H1 (cell line): Measurements from ENCODE around the gene IZUMO2. TPM values are rescaled to one million over a fixed set of nuclear protein-coding genes. Genes with fewer than 3 reads are reported as not detected.

Source experiments
- polyA plus RNA-seq, 7 experiments: library from polyadenylated mRNA; depleted of rRNA in 3 of 7; stranded (reverse) in 5 of 7; unstranded in 2 of 7; fragments of >200 nt in 5 of 7; fragments of 200-250 nt in 2 of 7; gene quantifications; 1 replicate in 5 of 7; 2 replicates in 1 of 7; 4 replicates in 1 of 7; pipeline versions ENCODE4 v1.2.1 to v1.2.3, GENCODE V29; 2011 to 2013; ENCODE audit warnings: missing spikeins in 2 of 7, mixed read lengths in 2 of 7
- total RNA-seq: library from RNA; stranded (reverse); fragmentation: NEBNext Ultra II Directional; extraction: Animal tissue kit (Norgen Biotek cat#: 25700); gene quantifications from 2 replicates; pipeline ENCODE4 v1.2.1, GENCODE V29; 2021
- TF ChIP-seq, protein P1 (sequence below): fragments of 300-600 bp; sonication (generic); IDR thresholded peaks from 2 replicates; pipeline ENCODE4 v1.7.1; 2012; ENCODE audit warnings: low read length, moderate library complexity, mild to moderate bottlenecking, inconsistent platforms; ENCODE audit not compliant: insufficient replicate concordance

IZUMO2 gene
- total and polyA plus RNA-seq, 2 of the 8 experiments (the other 6 are each of a cell fraction or from before 2014, with no cell fraction given), result 1.7 to 1.9 TPM

DNA sequence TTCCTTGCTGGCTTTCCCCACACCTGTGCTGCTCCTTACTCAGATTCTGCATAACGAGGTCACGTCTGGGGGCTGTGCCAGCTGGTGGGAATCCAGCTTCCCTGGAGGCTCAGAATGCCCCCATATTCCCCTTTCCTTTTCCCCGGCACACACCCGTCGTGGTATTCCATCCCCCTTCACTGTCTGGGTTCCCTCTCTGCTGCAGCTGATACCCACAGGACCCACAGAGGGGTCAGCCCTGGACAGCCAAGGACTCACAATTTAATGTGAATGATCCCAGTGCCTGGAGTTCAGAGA is 36.1 kb upstream of the IZUMO2 start (continued):
- TF ChIP-seq, protein P1, sequence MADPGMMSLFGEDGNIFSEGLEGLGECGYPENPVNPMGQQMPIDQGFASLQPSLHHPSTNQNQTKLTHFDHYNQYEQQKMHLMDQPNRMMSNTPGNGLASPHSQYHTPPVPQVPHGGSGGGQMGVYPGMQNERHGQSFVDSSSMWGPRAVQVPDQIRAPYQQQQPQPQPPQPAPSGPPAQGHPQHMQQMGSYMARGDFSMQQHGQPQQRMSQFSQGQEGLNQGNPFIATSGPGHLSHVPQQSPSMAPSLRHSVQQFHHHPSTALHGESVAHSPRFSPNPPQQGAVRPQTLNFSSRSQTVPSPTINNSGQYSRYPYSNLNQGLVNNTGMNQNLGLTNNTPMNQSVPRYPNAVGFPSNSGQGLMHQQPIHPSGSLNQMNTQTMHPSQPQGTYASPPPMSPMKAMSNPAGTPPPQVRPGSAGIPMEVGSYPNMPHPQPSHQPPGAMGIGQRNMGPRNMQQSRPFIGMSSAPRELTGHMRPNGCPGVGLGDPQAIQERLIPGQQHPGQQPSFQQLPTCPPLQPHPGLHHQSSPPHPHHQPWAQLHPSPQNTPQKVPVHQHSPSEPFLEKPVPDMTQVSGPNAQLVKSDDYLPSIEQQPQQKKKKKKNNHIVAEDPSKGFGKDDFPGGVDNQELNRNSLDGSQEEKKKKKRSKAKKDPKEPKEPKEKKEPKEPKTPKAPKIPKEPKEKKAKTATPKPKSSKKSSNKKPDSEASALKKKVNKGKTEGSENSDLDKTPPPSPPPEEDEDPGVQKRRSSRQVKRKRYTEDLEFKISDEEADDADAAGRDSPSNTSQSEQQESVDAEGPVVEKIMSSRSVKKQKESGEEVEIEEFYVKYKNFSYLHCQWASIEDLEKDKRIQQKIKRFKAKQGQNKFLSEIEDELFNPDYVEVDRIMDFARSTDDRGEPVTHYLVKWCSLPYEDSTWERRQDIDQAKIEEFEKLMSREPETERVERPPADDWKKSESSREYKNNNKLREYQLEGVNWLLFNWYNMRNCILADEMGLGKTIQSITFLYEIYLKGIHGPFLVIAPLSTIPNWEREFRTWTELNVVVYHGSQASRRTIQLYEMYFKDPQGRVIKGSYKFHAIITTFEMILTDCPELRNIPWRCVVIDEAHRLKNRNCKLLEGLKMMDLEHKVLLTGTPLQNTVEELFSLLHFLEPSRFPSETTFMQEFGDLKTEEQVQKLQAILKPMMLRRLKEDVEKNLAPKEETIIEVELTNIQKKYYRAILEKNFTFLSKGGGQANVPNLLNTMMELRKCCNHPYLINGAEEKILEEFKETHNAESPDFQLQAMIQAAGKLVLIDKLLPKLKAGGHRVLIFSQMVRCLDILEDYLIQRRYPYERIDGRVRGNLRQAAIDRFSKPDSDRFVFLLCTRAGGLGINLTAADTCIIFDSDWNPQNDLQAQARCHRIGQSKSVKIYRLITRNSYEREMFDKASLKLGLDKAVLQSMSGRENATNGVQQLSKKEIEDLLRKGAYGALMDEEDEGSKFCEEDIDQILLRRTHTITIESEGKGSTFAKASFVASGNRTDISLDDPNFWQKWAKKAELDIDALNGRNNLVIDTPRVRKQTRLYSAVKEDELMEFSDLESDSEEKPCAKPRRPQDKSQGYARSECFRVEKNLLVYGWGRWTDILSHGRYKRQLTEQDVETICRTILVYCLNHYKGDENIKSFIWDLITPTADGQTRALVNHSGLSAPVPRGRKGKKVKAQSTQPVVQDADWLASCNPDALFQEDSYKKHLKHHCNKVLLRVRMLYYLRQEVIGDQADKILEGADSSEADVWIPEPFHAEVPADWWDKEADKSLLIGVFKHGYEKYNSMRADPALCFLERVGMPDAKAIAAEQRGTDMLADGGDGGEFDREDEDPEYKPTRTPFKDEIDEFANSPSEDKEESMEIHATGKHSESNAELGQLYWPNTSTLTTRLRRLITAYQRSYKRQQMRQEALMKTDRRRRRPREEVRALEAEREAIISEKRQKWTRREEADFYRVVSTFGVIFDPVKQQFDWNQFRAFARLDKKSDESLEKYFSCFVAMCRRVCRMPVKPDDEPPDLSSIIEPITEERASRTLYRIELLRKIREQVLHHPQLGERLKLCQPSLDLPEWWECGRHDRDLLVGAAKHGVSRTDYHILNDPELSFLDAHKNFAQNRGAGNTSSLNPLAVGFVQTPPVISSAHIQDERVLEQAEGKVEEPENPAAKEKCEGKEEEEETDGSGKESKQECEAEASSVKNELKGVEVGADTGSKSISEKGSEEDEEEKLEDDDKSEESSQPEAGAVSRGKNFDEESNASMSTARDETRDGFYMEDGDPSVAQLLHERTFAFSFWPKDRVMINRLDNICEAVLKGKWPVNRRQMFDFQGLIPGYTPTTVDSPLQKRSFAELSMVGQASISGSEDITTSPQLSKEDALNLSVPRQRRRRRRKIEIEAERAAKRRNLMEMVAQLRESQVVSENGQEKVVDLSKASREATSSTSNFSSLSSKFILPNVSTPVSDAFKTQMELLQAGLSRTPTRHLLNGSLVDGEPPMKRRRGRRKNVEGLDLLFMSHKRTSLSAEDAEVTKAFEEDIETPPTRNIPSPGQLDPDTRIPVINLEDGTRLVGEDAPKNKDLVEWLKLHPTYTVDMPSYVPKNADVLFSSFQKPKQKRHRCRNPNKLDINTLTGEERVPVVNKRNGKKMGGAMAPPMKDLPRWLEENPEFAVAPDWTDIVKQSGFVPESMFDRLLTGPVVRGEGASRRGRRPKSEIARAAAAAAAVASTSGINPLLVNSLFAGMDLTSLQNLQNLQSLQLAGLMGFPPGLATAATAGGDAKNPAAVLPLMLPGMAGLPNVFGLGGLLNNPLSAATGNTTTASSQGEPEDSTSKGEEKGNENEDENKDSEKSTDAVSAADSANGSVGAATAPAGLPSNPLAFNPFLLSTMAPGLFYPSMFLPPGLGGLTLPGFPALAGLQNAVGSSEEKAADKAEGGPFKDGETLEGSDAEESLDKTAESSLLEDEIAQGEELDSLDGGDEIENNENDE, result no peak
